ENCODE data around the gene CXCR4. TPM values are rescaled to one million over a fixed set of nuclear protein-coding genes. Genes with fewer than 3 reads are reported as not detected.

Gene CXCR4
- polyA plus RNA-seq, 1 donor from 2014 or later, result 0.50 TPM

DNA sequence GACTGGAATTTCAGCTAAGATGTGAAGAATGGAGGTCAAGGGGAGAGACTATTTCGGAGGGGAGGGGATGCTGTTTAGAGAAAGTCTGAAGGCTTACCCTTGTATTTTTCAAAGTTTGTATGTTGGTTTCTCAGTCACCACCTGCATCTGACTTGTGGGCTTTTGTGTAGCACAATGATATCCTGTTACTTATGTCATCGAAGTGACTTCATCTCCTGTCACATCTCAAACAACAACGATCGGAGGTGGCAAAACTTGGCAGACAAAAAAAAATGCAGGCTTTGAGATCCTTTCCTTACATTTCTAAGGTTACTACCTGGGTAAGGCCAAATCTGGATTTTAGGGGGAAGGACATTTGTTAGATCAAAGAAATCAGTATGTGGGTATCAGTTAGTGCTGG is 11.7 kb upstream of the CXCR4 start:
- H3K4me3 ChIP-seq (ENCODE audit: low read length), result no peak overlapping the region
- no peak overlapping the region for H2AFZ ChIP-seq (ENCODE audit: low read depth, low read length)
- no peak for TF ChIP-seq EP300 (conservative IDR thresholded peaks at IDR 0.05; ENCODE audit: poor library complexity, severe bottlenecking)
- TF ChIP-seq SMC3 (conservative IDR thresholded peaks at IDR 0.05; ENCODE audit: poor library complexity), result no peak
- no peak for TF ChIP-seq RAD21 (conservative IDR thresholded peaks at IDR 0.05)
- no peak for TF ChIP-seq EZH2 (IDR thresholded peaks at IDR 0.05; ENCODE audit: borderline replicate concordance, insufficient read depth, low read length, poor library complexity, severe bottlenecking)
- TF ChIP-seq MXI1 (conservative IDR thresholded peaks at IDR 0.05; ENCODE audit: poor library complexity, severe bottlenecking), result no peak
- no peak for TF ChIP-seq POLR2AphosphoS5 (IDR thresholded peaks at IDR 0.05)
- TF ChIP-seq TAF1 (IDR thresholded peaks at IDR 0.05; ENCODE audit: low read depth), result no peak
- TF ChIP-seq REST (IDR thresholded peaks at IDR 0.05; ENCODE audit: borderline replicate concordance), result no peak
- no peak for TF ChIP-seq CTCF (IDR thresholded peaks at IDR 0.05; ENCODE audit: poor library complexity, severe bottlenecking)
- H4K20me1 ChIP-seq (ENCODE audit: insufficient read depth), result no peaks in the 10 kb centered on the region
- H3K9me2 ChIP-seq (ENCODE audit: insufficient read depth, low read length), result no peaks in the 10 kb centered on the region
- no peaks in the 10 kb centered on the region for H3K36me3 ChIP-seq (ENCODE audit: insufficient read depth, low read length)
- no peak overlapping the region for H3K4me2 ChIP-seq (ENCODE audit: low read length)
- H3K9ac ChIP-seq (ENCODE audit: low read length), result no peak overlapping the region
- no peaks in the 10 kb centered on the region for H3K9me3 ChIP-seq (ENCODE audit: low read length)
- H3K27me3 ChIP-seq (ENCODE audit: insufficient read depth, low read depth, low read length), result no peaks in the 10 kb centered on the region
- H3K27ac ChIP-seq (ENCODE audit: low read length), result no peak overlapping the region
- H3F3A ChIP-seq (ENCODE audit: insufficient read depth, low read length, poor library complexity, severe bottlenecking), result no peaks in the 10 kb centered on the region
- H3K79me2 ChIP-seq (replicated peaks; ENCODE audit: insufficient read depth, low read length), result no peaks in the 10 kb centered on the region

DNA sequence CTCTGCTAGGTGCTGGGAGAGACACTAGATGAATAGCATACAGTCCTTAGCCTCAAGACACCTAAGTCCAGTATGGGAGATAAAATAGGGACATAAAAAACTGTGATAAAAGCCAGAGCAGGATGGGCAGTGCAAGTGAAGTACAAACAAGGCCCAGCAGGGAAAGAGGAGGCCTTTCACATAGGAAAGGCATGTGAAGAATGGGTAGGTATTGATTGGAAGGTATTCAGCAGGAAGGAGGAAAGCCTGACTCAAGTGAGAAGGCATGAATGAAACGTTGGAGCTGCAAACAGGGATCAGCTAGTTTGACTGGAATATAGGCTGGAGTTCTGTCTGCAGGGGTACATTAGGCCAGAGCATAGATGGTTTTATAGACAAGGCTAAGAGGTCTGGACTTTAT is 11.0 kb upstream of the CXCR4 start:
- TF ChIP-seq EP300 (conservative IDR thresholded peaks at IDR 0.05; ENCODE audit: poor library complexity, severe bottlenecking), result no peak
- no peaks in the 10 kb centered on the region for H3F3A ChIP-seq (ENCODE audit: insufficient read depth, low read length, poor library complexity, severe bottlenecking)
- H3K27ac ChIP-seq (ENCODE audit: low read length), result no peak overlapping the region
- no peak overlapping the region for H3K9ac ChIP-seq (ENCODE audit: low read length)
- H3K4me2 ChIP-seq (ENCODE audit: low read length), result no peak overlapping the region
- H3K79me2 ChIP-seq (replicated peaks; ENCODE audit: insufficient read depth, low read length), result no peaks in the 10 kb centered on the region
- no peak overlapping the region for H3K4me3 ChIP-seq (ENCODE audit: low read length)
- no peaks in the 10 kb centered on the region for H3K9me3 ChIP-seq (ENCODE audit: low read length)
- no peaks in the 10 kb centered on the region for H4K20me1 ChIP-seq (ENCODE audit: insufficient read depth)
- no peaks in the 10 kb centered on the region for H3K27me3 ChIP-seq (ENCODE audit: insufficient read depth, low read depth, low read length)
- H2AFZ ChIP-seq (ENCODE audit: low read depth, low read length), result no peak overlapping the region
- no peaks in the 10 kb centered on the region for H3K36me3 ChIP-seq (ENCODE audit: insufficient read depth, low read length)
- no peaks in the 10 kb centered on the region for H3K9me2 ChIP-seq (ENCODE audit: insufficient read depth, low read length)

DNA sequence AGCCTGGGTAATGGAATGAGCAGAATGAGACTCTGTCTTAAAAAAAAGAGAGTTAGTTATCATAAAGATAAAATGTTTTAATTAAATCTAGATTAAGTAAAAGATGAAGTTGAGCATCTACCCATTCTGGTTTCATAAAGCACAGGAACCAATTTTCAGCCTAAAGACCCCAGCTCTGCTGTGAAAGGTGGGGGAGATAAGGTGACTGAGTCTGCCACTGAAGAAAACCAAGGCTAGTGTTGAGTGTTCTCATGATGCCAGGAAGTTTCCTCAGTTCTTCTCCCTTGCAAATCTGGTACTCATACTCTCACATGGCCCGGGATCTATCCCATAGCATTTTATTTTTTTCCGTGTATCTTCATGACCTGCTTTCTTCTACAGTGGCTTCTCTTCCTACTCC is 10.4 kb upstream of the CXCR4 start:
- H3K4me2 ChIP-seq (ENCODE audit: low read length), result no peak overlapping the region
- H3K9me3 ChIP-seq (ENCODE audit: low read length), result no peaks in the 10 kb centered on the region
- H3K9me2 ChIP-seq (ENCODE audit: insufficient read depth, low read length), result no peaks in the 10 kb centered on the region
- H3K79me2 ChIP-seq (replicated peaks; ENCODE audit: insufficient read depth, low read length), result no peaks in the 10 kb centered on the region
- no peak overlapping the region for H3K4me3 ChIP-seq (ENCODE audit: low read length)
- TF ChIP-seq EP300 (conservative IDR thresholded peaks at IDR 0.05; ENCODE audit: poor library complexity, severe bottlenecking) (no peak), EZH2 (IDR thresholded peaks at IDR 0.05; ENCODE audit: borderline replicate concordance, insufficient read depth, low read length, poor library complexity, severe bottlenecking) (no peak), REST (IDR thresholded peaks at IDR 0.05; ENCODE audit: borderline replicate concordance) (no peak), TAF1 (IDR thresholded peaks at IDR 0.05; ENCODE audit: low read depth) (no peak), MXI1 (conservative IDR thresholded peaks at IDR 0.05; ENCODE audit: poor library complexity, severe bottlenecking) (no peak), RAD21 (conservative IDR thresholded peaks at IDR 0.05) (no peak), CTCF (IDR thresholded peaks at IDR 0.05; ENCODE audit: poor library complexity, severe bottlenecking) (no peak), POLR2AphosphoS5 (IDR thresholded peaks at IDR 0.05) (no peak), SMC3 (conservative IDR thresholded peaks at IDR 0.05; ENCODE audit: poor library complexity) (no peak)
- H3K36me3 ChIP-seq (ENCODE audit: insufficient read depth, low read length), result no peaks in the 10 kb centered on the region
- no peak overlapping the region for H3K9ac ChIP-seq (ENCODE audit: low read length)
- no peak overlapping the region for H2AFZ ChIP-seq (ENCODE audit: low read depth, low read length)
- H4K20me1 ChIP-seq (ENCODE audit: insufficient read depth), result no peaks in the 10 kb centered on the region
- no peaks in the 10 kb centered on the region for H3F3A ChIP-seq (ENCODE audit: insufficient read depth, low read length, poor library complexity, severe bottlenecking)
- no peak overlapping the region for H3K27ac ChIP-seq (ENCODE audit: low read length)
- H3K27me3 ChIP-seq (ENCODE audit: insufficient read depth, low read depth, low read length), result no peaks in the 10 kb centered on the region
